Stimulated activated CD8-positive, alpha-beta memory T cell treated with anti-CD3 and anti-CD28 coated beads, Interleukin-4, amount 100 ng/mL, for 4 hours (primary cell): ENCODE results near the gene AKAP9.
"Not testable (repeated sequence)": the region's sequence is repeated elsewhere in the genome, so short reads cannot be mapped to it uniquely, and the experiment has no call there.

ENCODE experiments used
- DNase-seq, 2 donors: peaks; one replicate each; pipeline ENCODE4 v3.0.0-alpha.2; 2020; ENCODE audit warnings: low read depth in 2 of 2, low spot score in 1 of 2

AKAP9 gene

DNA sequence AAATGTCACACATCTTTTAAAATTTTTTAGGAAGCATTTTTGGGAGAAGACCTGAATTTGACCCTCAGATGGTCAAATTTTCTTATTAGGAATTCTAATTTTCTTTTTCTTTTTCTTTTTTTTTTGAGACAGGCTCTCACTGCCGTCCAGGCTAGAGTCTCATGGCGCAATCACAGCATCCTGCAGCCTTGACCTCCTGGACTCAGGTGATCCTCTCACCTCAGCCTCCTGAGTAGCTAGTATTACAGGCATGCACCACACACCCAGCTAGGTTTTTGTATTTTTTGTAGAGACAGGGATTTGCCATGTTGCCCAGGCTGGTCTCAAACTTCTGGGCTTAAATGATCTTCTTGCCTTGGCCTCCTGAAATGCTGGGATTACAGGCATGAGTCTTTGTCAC lies 65.4 kb downstream of the AKAP9 start:
- DNase-seq: no peak

GRCh38 chr7:92010215-92010614 lies 69.6 kb downstream of the AKAP9 start:
- DNase-seq: no peak

GRCh38 chr7:92013611-92014010 lies 72.9 kb downstream of the AKAP9 start:
- DNase-seq: no peak

GRCh38 chr7:92020636-92021035 lies 80.0 kb downstream of the AKAP9 start:
- DNase-seq: no peak

GRCh38 chr7:92025260-92025659 lies 84.6 kb downstream of the AKAP9 start:
- DNase-seq: no peak

- DNase-seq: not testable (repeated sequence)
Measured at GRCh38 chr7:92026635-92027034, 86.0 kb downstream of the AKAP9 start.

- not testable (repeated sequence) for DNase-seq
Measured at GRCh38 chr7:92027128-92027527, 86.5 kb downstream of the AKAP9 start.

GRCh38 chr7:92028226-92028625 lies 87.6 kb downstream of the AKAP9 start:
- DNase-seq: no peak

GRCh38 chr7:92028686-92029085 lies 88.0 kb downstream of the AKAP9 start:
- DNase-seq: no peak

GRCh38 chr7:92034116-92034515 lies 93.5 kb downstream of the AKAP9 start:
- no peak for DNase-seq

DNA sequence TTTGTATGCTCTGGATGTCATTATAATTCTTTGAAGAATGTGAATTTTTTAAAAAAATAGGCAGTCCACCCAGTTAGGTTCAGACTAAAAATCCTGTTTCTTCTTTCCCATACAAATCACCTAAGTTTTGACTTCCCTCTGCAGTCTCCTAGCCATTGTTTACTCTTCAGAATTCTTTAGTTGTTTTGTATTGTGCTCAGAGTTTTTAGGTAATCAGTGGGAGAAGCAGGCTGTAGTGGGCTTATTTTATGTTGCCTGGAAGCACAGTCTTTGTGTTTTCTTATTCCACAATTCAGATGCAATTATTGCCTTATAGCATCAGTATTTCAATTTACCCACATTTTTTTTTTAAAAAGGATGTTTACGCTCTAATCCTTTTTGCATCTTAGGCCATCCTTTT lies 94.9 kb downstream of the AKAP9 start:
- DNase-seq: no peak

DNA sequence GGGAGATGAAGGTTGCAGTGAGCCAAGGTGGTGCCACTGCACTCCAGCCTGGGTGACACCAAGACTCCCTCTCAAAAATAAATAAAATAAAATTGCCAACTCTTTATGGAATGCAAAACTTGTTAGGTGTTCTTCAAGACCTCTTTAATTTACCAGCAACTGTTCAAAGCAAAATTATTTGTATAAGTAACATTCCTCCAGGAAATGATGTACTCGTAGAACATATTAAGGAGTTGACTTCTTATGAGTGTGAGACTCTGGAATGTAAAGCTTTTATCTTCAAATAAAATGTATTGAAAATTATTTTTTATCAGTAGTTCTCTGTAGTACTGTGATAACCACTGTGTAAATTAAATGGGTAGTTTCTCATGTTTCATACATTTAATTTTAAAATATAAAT lies 99.2 kb downstream of the AKAP9 start:
- no peak for DNase-seq

- no peak for DNase-seq
Measured at GRCh38 chr7:92042056-92042737, 101.5 kb downstream of the AKAP9 start.

DNA sequence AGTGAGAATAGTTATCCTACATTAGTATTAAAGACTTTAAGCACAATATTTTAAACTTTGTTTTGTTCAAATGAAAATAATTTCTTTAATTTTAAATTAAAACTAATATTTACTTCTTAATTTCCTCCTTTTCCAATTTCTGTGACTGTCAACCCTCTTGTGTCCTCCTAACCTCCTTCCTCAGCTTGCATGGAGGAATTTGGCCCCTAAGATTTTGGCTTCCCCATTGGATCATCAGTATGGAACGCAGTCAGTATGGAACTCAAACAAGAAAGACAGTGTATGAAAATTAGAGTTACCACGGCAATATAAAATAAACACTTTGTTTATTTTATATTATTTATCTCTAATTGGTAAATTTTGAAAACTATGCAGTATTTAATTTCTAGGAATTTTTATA lies 102.4 kb downstream of the AKAP9 start:
- DNase-seq: no peak

GRCh38 chr7:92043637-92044036 lies 103.0 kb downstream of the AKAP9 start:
- DNase-seq: no peak

GRCh38 chr7:92044148-92044547 lies 103.5 kb downstream of the AKAP9 start:
- no peak for DNase-seq

DNA sequence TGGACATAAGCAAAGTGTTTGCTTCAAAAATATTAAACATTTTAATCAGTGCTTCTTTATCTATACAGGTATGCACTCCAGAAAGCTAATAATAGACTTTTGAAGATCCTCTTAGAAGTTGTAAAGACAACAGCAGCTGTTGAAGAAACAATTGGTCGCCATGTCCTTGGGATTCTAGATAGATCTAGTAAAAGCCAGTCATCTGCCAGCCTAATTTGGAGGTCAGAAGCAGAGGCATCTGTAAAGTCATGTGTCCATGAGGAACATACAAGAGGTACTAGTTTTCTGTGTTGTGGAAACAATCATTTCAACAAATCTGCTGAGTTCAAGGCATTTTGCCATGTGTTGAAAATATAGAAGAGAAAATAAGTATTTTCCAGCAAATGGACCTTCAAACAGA lies 104.3 kb downstream of the AKAP9 start:
- DNase-seq: no peak

DNA sequence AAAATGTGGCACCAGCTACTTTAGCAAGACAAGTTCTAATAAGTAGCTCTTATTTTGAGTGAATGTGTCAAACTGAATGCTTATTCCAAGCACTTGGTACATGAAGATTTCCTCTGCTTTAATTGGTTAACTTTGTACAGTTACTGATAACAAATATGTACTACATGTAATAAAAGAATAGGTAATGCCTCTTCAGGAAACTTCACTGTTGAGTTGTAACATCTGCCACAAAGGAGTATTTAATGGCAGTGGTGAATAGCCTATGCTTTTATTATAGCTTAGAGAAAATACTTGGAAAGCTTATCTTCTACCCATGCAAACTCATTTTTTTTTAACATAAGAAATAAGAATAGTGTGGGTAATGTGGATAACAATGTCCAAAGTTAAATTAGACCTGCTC lies 111.0 kb downstream of the AKAP9 start:
- DNase-seq: no peak

- DNase-seq: no peak
Measured at GRCh38 chr7:92052159-92052558, 111.5 kb downstream of the AKAP9 start.

DNA sequence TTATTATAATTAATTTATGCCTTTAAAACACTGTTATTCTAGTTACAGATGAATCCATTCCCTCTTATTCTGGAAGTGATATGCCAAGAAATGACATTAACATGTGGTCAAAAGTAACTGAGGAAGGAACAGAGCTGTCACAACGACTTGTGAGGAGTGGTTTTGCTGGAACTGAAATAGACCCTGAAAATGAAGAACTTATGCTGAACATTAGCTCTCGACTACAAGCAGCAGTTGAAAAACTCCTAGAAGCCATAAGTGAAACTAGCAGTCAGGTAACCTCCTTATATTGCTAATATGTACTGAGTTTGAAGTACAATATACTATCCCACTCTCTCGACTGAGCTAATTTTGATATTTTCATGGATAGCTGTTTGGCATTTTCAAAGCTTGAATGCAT lies 112.0 kb downstream of the AKAP9 start:
- DNase-seq: no peak

- DNase-seq: no peak
Measured at GRCh38 chr7:92053312-92053711, 112.7 kb downstream of the AKAP9 start.

- no peak for DNase-seq
Measured at GRCh38 chr7:92056286-92056685, 115.6 kb downstream of the AKAP9 start.

GRCh38 chr7:92057375-92057774 lies 116.7 kb downstream of the AKAP9 start:
- no peak for DNase-seq

- DNase-seq: no peak
Measured at GRCh38 chr7:92058040-92058439, 117.4 kb downstream of the AKAP9 start.
